Neural cell (in vitro differentiated cells): Measurements from ENCODE around the gene MALAT1. TPM values are rescaled to one million over a fixed set of nuclear protein-coding genes. Genes with fewer than 3 reads are reported as not detected.

Experiments used
- H2AFZ ChIP-seq: fragments of 200-600, 300-800 bp; sonication (generic), shearing (Covaris generic); 2 replicates; pipeline ENCODE4 v1.6.0; 2014; ENCODE audit warnings: low read depth, mild to moderate bottlenecking, antibody characterized with exemption, low read length, moderate library complexity
- H3F3A ChIP-seq: fragments of 200-600 bp; shearing (Covaris generic); 2 replicates; pipeline ENCODE4 v1.6.1; 2016; ENCODE audit warnings: mild to moderate bottlenecking, moderate library complexity, mixed read lengths, antibody characterized with exemption, low read length; ENCODE audit not compliant: insufficient read depth, poor library complexity, severe bottlenecking
- H3K27ac ChIP-seq: fragments of 200-600, 300-800 bp; sonication (generic), shearing (Covaris generic); 2 replicates; pipeline ENCODE4 v1.5.1; 2014; ENCODE audit warnings: mild to moderate bottlenecking, low read length, moderate library complexity
- H3K27me3 ChIP-seq: fragments of 300-800, 200-600 bp; sonication (generic), shearing (Covaris generic); 2 replicates; pipeline ENCODE4 v1.6.0; 2014; ENCODE audit warnings: mild to moderate bottlenecking, low read depth, low read length, moderate library complexity; ENCODE audit not compliant: insufficient read depth
- H3K36me3 ChIP-seq: fragments of 300-800, 200-600 bp; sonication (generic), shearing (Covaris generic); 2 replicates; pipeline ENCODE4 v1.5.1; 2014; ENCODE audit warnings: mild to moderate bottlenecking, antibody characterized with exemption, low read length, moderate library complexity; ENCODE audit not compliant: insufficient read depth
- H3K4me2 ChIP-seq: fragments of 300-800, 200-600 bp; sonication (generic), shearing (Covaris generic); 2 replicates; pipeline ENCODE4 v1.6.0; 2014; ENCODE audit warnings: mild to moderate bottlenecking, low read length
- H3K4me3 ChIP-seq: fragments of 300-800, 200-600 bp; sonication (generic), shearing (Covaris generic); 2 replicates; pipeline ENCODE4 v1.5.1; 2014; ENCODE audit warnings: mild to moderate bottlenecking, low read length, moderate library complexity
- H3K79me2 ChIP-seq: fragments of 200-600 bp; shearing (Covaris generic); replicated peaks from 2 replicates; pipeline ENCODE4 v1.6.0; 2014; ENCODE audit warnings: mild to moderate bottlenecking, low read length, moderate library complexity; ENCODE audit not compliant: insufficient read depth
- H3K9ac ChIP-seq: fragments of 300-800, 200-600 bp; sonication (generic), shearing (Covaris generic); 2 replicates; pipeline ENCODE4 v1.6.1; 2016; ENCODE audit warnings: mild to moderate bottlenecking, low read length, mixed read lengths
- H3K9me2 ChIP-seq: fragments of 200-600 bp; shearing (Covaris generic); 2 replicates; pipeline ENCODE4 v1.6.1; 2016; ENCODE audit warnings: mild to moderate bottlenecking, low read length, mixed read lengths; ENCODE audit not compliant: insufficient read depth
- H3K9me3 ChIP-seq: fragments of 200-600, 300-800 bp; sonication (generic), shearing (Covaris generic); 2 replicates; pipeline ENCODE4 v1.6.1; 2016; ENCODE audit warnings: mild to moderate bottlenecking, mixed run types, low read length, moderate library complexity, mixed read lengths
- H4K20me1 ChIP-seq: fragments of 200-600 bp; shearing (Covaris generic); 2 replicates; pipeline ENCODE4 v1.6.1; 2016; ENCODE audit warnings: mild to moderate bottlenecking, mixed run types; ENCODE audit not compliant: insufficient read depth
- CTCF ChIP-seq: fragments of 450-650 bp; IDR thresholded peaks from 2 replicates; pipeline ENCODE4 v1.5.1; 2014; ENCODE audit warnings: antibody characterized with exemption, mild to moderate bottlenecking, moderate library complexity; ENCODE audit not compliant: poor library complexity, severe bottlenecking
- EP300 ChIP-seq: fragments of 450-650 bp; conservative IDR thresholded peaks from 2 replicates; pipeline ENCODE4 v1.6.1; 2014; ENCODE audit warnings: antibody characterized with exemption, mild to moderate bottlenecking, moderate library complexity; ENCODE audit not compliant: poor library complexity, severe bottlenecking
- EZH2 ChIP-seq: fragments of 200-600, 300-800 bp; shearing (Covaris generic), sonication (generic); IDR thresholded peaks from 2 replicates; pipeline ENCODE4 v1.6.1; 2014; ENCODE audit warnings: antibody characterized with exemption, low read length, borderline replicate concordance, mild to moderate bottlenecking; ENCODE audit not compliant: insufficient read depth, poor library complexity, severe bottlenecking
- MXI1 ChIP-seq: fragments of 450-650 bp; conservative IDR thresholded peaks from 2 replicates; pipeline ENCODE4 v1.6.1; 2014; ENCODE audit warnings: antibody characterized with exemption, mild to moderate bottlenecking; ENCODE audit not compliant: poor library complexity, severe bottlenecking
- POLR2AphosphoS5 ChIP-seq: IDR thresholded peaks from 2 replicates; pipeline ENCODE4 v1.6.1; 2012
- RAD21 ChIP-seq: fragments of 450-650 bp; conservative IDR thresholded peaks from 2 replicates; pipeline ENCODE4 v1.6.1; 2014; ENCODE audit warnings: antibody characterized with exemption, mild to moderate bottlenecking, moderate library complexity
- REST ChIP-seq: IDR thresholded peaks from 2 replicates; pipeline ENCODE4 v1.6.1; 2012; ENCODE audit warnings: borderline replicate concordance
- SMC3 ChIP-seq: fragments of 450-650 bp; conservative IDR thresholded peaks from 2 replicates; pipeline ENCODE4 v1.6.1; 2014; ENCODE audit warnings: antibody characterized with exemption, mild to moderate bottlenecking, moderate library complexity; ENCODE audit not compliant: poor library complexity
- TAF1 ChIP-seq: IDR thresholded peaks from 2 replicates; pipeline ENCODE4 v1.6.1; 2012; ENCODE audit warnings: low read depth
- polyA plus RNA-seq: library from polyadenylated mRNA; depleted of rRNA; stranded (reverse); fragments of >200 nt; gene quantifications from 2 replicates; pipeline ENCODE4 v1.2.3, GENCODE V29; 2014

The MALAT1 gene
- polyA plus RNA-seq, 1 donor from 2014 or later: 1,383 TPM

GRCh38 chr11:65500387-65501185, 1.7 kb downstream of the MALAT1 start:
- peak overlapping the region; percentile 99 for H3K9ac ChIP-seq
- no peak overlapping the region for H2AFZ ChIP-seq
- no peaks in the 10 kb centered on the region for H3K27me3 ChIP-seq
- H3K27ac ChIP-seq: peak overlapping the region; percentile 100
- peaks cover 93% of the 10 kb centered on the region for H3K79me2 ChIP-seq
- no peak overlapping the region for H3K4me2 ChIP-seq
- peaks cover 59% of the 10 kb centered on the region for H4K20me1 ChIP-seq
- H3K9me3 ChIP-seq: no peaks in the 10 kb centered on the region
- peak; percentile 30 for TF ChIP-seq SMC3
- TF ChIP-seq EP300: no peak
- peak; percentile 40 for TF ChIP-seq MXI1
- no peak for TF ChIP-seq CTCF
- peak; percentile 32 for TF ChIP-seq RAD21
- no peak for TF ChIP-seq TAF1
- no peak for TF ChIP-seq EZH2
- peak; percentile 94 for TF ChIP-seq REST
- peak; percentile 90 for TF ChIP-seq POLR2AphosphoS5
- H3K4me3 ChIP-seq: peak overlapping the region; percentile 78
- peaks cover 9% of the 10 kb centered on the region for H3F3A ChIP-seq
- peaks cover 37% of the 10 kb centered on the region for H3K36me3 ChIP-seq
- H3K9me2 ChIP-seq: no peaks in the 10 kb centered on the region

- TF ChIP-seq EP300: no peak
- TF ChIP-seq TAF1: no peak
- no peak for TF ChIP-seq RAD21
- no peak for TF ChIP-seq EZH2
- no peak for TF ChIP-seq CTCF
- TF ChIP-seq SMC3: no peak
- TF ChIP-seq POLR2AphosphoS5: no peak
- no peak for TF ChIP-seq REST
- TF ChIP-seq MXI1: no peak
- peaks cover 43% of the 10 kb centered on the region for H3K36me3 ChIP-seq
- no peaks in the 10 kb centered on the region for H3K27me3 ChIP-seq
- no peak overlapping the region for H2AFZ ChIP-seq
- peaks cover 12% of the 10 kb centered on the region for H3F3A ChIP-seq
- H3K9ac ChIP-seq: peak overlapping the region; percentile 99
- H3K4me2 ChIP-seq: no peak overlapping the region
- peaks cover 64% of the 10 kb centered on the region for H4K20me1 ChIP-seq
- no peaks in the 10 kb centered on the region for H3K9me2 ChIP-seq
- no peaks in the 10 kb centered on the region for H3K9me3 ChIP-seq
- H3K79me2 ChIP-seq: peaks cover 93% of the 10 kb centered on the region
- peak overlapping the region; percentile 100 for H3K27ac ChIP-seq
- H3K4me3 ChIP-seq: peak overlapping the region; percentile 78
These were observed 2.3 kb downstream of the MALAT1 start for GRCh38 chr11:65501186-65501471.
